ENCODE measurements around the gene RXFP2. TPM values are rescaled to one million over a fixed set of nuclear protein-coding genes. Genes with fewer than 3 reads are reported as not detected.

The RXFP2 gene
- polyA plus RNA-seq, 5 donors: not detected

DNA sequence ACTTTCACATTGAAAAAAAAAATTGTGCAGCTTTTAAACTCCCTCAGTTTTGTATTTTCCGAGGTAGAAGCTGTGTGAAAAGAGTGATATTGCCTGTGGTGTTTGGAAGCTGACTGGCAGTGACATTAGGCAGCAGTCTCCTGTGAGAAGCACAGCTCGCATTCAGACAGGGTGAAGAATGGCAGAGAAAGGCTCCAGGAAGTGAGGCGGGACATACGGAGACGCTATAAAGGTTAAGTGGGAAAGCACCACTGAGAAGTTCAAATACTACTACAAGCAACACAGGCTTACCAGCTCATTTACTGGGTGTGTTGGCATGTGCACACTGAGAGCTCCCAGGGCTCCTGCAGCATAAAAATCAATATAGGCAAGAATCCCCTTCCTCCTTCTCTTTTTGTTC lies 88.4 kb downstream of the RXFP2 start:
- DNase-seq: no peak

DNA sequence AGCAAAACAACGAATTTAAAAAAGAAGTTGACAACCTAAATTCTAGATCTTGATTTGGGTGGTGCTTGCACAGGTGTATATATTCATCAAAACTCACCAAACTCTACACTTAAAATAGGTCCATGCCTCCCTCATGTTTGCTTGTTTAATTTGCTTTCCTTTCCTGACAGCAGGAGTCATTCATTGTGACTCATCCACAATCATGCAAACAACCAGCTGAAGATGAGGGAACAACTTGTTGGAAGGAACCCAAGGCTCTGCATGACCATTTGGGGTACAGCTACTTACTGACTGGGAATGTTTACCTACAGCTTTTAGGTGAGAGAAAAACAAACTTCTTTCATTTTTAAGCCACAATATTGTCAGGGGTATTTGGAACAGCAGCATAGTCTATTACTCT lies 96.6 kb downstream of the RXFP2 start:
- DNase-seq: no peak

DNA sequence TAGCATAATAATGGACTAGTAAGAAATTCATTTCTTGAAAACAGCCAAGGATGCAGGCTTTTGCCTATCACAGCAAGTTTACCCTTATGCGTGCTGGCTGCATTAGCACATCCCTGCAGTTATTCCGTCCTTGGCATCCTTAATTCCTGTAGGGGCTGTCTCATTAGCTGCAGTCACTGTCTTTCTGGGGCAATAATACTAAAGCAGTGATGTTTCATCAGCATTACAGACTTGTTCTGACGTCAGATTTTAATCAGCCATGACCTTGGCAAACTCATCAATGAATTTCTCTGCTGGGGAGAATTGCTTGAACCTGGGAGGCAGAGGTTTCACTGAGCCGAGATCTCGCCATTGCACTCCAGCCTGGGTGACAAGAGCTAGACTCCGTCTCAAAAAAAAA lies 103.7 kb downstream of the RXFP2 start:
- no peak for DNase-seq

DNA sequence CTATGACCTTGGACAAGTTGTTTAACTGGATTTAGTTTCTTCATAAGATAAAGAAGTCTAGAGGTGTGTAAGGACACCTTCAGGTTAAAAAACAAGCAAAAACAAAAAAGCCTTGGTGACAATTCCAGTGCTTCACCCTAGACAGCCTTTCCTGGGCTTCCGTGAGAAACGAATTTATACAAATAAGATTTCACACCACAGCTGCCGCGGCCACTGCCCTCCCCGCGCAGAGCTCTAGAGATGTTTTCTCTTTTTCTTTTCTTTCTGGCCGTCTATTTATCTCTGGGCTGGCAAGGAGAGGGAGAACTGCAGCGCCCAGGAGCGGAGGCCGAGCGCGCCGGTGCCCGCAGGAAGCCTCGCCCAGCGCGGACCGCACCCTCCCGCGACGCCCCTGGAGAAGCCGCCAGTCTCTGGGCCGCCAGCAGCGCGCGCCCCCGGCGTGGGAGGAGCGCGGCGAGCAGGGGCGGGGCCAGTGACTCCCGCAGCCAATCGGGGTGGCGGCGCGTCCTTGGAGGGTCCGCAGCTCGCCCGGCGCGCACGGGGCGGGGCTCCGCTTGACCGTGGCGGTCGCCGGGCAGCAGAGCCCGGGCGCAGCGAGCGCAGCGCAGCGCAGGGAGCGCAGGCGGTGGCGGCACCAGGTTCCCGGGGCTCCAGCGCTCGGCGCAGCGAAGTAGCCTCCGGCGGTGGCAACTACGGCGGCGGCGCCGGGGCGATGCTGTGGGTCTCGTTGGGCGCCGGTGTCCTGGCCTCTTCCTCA lies 107.0 kb downstream of the RXFP2 start:
- DNase-seq: peak; percentile 89 to 90

DNA sequence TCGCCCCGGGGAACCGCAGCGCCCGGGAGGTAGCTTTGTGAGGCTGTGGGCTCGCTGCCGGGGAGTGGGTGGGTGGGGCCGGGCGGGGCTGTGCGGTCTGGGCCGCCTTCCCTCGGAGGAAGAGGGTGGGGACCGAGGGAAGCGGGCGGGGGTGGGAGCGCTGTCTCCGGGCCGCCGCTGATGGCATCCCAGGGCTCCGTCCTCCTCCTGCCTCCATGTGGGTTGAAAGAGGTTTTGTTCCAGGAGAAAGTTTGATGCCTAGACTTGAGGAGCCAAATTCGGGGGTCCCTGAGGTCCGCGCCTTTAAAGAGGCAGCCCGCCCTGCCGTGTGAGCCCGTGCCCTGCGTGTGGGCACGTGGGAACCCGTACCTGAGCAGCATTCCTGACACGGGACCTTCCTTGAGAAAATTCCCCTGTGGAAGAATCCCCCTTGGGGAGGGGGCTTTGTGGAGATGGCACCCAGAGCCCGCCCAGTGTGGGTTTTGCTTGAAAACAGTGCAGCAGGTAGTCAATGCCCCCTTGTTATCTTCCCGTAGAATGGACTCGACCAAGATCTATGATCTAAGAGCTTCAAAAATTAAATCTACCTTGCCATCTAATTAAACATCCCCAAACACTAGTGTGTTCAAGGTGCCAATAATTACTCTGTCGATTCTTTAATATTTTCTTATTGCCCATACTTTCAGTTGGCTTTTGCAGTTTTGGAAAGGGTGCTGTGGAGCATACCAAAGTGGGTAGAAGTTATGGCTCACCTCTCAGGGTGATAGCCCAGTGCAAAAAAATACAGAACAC lies 107.8 kb downstream of the RXFP2 start:
- peak in 1 of 2 donors; percentile 25 for DNase-seq

DNA sequence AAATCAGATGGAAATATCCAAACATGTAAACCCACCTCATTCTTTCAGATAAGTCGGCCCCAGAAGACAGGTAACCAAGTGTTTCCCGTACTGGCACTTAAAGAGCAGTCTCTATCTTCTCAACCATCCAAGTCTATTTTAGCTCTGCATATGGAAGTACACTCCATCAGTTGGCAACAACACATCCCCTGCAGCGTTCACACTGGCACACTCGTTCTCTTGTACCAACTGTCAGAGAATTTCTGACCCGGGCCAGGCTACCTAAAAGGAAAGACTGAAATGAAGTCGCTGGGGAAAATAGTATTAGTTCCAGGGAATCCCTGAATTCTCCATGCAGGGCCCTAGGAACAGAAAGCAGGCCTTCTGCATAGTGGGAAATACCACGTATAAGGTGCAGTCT lies 109.3 kb downstream of the RXFP2 start:
- no peak for DNase-seq

DNA sequence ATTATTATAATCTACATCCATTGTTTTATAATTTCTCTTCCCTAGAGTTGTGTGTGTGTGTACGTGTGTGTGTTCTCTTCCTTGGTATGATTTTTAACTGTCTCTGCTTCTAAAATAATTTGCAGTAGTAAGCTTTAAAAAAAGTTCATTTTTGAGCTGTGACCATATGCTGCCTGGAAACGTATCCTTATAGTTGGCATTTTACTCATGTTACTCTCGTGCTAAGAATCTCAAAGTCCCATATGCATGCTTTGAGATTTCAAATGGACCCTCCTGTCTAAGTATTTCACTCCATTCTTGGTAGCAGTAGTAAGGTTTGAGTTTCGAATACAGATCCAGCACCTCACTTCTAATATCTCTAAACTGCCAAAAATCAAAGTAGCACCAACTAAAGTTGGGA lies 109.9 kb downstream of the RXFP2 start:
- DNase-seq: no peak

DNA sequence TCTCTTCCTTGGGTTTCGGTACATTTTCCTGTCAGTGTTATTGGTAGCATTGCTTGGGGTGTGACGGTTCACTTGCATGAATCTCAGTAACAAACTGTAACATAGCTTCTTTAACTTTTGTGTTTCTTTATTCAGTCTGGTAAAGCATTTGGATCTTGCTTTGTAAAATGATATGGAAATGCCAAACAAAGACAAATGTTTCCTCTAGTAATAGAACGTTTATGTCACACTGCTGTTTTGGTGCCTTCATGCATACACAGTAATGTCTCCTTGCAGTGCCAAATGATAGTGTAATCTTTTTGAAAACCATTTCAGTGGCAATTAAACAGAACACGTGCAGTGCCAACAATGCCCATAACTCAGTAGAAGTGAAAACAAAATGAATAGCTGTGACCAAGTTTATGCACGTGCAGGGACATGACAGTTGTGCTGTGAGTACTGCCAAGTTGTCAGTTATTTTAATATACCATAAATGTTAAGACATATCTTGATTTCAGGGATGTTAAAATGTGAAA lies 110.8 kb downstream of the RXFP2 start:
- no peak for DNase-seq

DNA sequence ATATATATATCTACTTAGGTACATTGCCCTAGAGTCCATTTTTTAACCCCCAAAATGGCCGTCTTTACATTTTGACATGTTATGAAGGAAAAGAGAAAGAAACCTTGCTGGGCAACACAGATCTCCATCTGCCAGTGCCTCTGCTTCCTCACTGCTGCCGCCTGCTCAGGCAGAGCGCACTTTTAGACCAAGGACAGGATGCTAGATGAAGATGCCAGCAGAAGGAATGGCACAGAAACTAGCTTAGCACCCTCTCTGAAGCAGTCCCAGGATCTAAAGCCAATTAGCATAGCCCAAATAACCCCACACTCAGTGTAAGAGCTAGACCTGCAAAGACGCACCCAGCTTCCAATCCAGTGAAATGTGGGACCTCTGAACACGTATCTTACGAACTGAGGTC lies 111.9 kb downstream of the RXFP2 start:
- no peak for DNase-seq

All from right lung (tissue), 5 donors.